ENCODE data around the gene AP3M1.

The AP3M1 gene

DNA sequence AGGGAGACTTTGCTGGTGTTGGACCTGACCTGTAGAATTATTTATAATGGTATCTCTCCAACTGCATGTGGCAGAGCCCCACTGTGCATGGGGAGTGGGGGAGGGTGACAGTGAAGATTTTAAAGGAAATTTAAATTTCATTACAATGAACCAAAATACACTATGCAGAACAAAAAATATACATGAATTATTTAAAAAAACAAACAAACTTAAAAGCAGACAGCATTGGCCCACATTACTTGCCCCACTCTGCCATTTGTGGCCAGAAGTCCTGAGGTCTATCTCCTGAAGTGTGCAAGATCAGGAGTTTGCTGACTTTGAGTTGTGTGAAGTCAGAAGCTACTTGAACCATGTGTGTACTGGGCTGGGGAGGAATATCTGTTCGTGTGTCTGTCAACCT, 40.5 kb downstream of the AP3M1 start:
- no peak for DNase-seq

DNA sequence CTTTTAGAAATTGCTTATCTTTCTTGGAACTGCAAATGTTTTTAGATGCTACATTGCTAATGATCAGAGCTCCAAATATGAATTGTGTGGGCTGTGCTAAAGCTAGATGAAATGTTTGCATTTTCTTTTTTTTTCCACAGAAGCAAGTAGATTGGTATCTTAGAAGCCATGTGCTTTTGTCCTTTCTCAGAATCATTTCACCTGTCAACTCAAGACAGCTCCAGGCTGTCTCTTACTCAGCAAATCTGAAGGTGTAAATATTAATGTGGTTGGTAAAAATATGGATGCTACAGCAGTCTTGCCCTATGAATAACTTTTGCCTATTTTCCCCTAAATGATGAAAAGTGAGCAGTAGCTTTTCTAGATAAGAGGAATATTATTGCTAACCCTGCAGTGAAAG, 41.2 kb downstream of the AP3M1 start:
- DNase-seq, result no peak

DNA sequence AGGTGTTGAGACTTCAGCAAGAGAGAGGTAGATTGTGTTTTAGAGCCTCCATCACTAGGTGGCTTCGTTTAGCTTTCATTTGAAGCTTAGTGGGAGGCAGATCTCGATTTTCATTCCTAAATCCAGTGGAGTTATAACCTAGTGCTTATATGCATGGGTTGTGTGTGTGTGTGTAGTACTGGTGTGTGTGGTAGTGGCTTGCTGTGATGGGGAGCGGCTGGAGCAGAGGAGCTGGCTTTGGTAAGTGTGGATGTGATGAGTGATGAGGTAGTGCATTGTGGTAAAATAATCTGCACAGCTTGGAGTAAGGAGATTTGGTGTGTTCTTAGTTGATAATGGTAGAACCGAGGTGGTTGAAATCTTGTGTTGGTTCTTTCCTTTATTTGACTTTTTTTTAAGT, 43.2 kb downstream of the AP3M1 start:
- DNase-seq, result no peak

DNA sequence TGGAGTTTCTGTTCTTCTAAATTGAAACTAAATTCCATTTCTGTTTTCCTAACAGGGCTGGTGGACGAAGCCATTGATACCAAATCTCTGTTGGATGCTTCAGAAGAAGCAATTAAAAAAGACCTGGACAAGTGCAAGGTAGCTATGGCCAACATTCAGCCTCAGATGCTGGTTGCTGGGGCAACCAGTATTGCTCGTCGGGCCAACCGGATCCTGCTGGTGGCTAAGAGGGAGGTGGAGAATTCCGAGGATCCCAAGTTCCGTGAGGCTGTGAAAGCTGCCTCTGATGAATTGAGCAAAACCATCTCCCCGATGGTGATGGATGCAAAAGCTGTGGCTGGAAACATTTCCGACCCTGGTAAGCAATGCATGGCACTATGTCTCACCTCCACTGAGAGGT, 45.6 kb downstream of the AP3M1 start:
- DNase-seq, result no peak

DNA sequence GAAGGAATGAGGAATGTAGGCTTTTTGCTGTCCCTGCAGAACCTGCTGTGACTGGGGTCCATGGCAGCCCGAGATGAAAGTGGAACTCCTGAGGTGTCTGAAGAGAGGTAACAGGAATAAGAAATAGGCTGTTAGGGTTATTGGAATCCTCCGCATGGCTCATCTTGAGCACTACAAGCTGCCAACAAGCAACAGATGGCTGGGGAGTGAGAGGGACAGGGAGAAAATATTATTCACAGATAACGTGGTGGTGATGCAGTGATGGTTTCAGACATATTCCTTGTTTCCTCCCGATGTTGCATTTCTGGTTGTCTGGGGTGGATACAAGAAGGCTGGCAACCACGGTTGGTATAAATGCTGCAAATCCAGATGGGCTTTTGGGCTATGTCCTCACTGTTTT, 46.1 kb downstream of the AP3M1 start:
- no peak for DNase-seq

DNA sequence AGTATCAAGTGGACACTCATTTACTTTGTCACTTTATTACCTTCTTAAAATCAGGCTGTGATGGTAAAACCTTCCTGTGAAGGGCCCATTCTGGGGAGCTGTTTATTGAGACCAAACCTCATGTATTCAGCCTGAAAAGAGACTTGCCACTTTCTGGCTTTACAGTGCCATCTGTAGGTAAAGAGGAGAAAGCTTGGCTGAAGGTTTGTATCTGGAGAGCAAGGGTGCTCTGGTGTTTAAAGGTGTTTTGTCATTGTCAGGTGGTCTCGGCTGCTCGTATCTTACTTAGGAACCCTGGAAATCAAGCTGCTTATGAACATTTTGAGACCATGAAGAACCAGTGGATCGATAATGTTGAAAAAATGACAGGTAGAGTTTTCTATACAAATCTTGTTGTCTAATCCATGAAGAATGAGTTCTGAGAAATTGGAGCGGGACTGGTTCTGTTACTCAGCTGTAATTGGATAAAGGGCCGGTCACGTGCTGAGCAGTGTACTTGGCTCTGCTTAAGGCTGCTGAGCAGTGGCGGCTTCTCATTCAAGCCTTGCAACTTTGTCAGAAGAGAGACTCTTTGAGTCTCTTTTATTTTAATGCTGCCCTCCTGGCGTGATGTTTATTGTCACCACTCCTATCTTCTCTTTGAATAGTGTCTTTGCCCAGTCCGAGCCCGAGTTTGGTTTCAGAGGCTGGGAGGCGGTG, 46.9 kb downstream of the AP3M1 start:
- no peak for DNase-seq

DNA sequence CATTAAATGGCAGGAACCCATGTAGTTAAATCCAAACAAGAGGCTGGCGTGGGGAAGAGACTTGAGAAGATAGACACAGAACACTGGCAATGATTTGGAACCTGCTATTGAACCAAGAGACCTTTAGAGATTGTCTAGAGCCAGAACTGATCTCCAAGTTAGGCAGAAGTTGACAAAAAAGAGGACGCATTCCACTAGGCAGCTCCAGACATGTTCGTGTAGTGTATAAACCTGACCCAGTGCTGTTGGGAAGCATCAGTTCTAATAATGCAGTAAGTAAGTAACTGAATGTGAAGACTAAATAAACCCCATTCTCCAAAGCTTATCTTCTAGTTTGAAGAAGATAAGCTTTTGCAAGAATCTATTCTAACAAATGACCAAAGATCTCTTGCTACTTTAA, 50.8 kb downstream of the AP3M1 start:
- no peak for DNase-seq

DNA sequence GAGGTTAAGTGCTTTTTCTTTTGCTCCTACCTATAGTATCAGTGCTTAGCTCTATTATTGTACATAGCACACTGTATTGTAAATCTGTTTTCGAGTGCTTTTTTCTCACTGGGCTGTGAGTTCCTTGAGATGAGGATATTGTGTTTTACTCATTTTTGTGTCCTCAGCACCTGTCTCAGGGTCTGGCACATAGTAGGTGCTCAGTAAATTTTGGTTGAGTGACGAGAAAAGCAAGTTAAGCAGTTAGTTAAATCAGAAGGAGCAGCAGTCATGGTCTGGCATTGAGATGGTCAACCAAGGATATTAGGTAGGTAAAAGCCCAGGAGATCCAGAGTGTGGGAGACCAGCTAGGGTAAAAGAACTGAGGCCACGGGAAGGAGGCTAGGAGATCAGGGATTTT, 51.2 kb downstream of the AP3M1 start:
- no peak for DNase-seq

DNA sequence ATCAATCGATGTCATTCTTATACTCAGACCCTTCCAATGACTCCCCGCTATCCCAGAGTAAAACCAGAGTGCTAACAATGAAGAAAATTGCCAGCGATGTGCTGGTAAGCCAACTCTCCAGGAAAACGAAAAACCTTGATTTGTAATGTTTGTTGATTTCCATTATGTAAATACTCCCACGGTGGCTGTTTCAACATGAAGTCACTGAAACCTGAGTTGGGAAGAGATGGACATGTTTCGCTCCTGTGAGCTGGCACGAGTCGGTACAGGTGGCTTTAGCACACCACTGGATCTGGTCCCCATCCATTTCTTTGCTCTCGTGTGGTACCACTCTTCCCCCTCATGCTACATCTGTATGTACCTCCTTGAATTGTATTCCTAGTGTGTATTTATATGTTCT, 52.9 kb downstream of the AP3M1 start:
- no peak for DNase-seq

DNA sequence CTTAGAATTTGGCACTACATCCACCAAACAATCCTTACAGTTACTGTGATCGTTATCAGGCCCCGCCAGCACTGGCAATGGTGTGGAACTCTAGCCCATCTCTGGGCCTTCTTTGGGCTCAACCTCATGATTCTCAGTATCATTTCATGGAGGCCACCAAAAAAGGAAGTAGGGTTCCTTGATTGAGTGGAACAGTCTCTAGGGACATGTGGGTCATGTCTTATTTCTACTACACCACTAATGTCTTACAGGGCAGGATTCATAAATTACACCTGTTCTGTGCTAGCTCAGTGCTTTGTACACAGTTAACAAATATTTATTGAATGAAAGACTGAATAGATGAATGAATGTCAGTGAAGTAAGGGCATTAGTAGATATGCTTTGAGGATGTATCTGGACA, 53.9 kb downstream of the AP3M1 start:
- no peak for DNase-seq

DNA sequence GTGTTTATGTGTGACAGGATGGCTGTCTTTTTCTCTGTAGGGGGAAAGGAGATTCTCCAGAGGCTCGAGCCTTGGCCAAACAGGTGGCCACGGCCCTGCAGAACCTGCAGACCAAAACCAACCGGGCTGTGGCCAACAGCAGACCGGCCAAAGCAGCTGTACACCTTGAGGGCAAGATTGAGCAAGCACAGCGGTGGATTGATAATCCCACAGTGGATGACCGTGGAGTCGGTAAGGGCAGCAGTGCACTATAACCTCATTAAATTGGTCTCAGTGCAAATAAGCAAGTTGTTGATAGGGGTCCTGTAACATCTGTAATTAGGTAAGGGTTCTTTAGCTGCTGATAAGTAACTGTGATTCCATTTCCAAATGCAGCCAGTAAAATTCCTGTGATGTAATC, 56.4 kb downstream of the AP3M1 start:
- no peak for DNase-seq

DNA sequence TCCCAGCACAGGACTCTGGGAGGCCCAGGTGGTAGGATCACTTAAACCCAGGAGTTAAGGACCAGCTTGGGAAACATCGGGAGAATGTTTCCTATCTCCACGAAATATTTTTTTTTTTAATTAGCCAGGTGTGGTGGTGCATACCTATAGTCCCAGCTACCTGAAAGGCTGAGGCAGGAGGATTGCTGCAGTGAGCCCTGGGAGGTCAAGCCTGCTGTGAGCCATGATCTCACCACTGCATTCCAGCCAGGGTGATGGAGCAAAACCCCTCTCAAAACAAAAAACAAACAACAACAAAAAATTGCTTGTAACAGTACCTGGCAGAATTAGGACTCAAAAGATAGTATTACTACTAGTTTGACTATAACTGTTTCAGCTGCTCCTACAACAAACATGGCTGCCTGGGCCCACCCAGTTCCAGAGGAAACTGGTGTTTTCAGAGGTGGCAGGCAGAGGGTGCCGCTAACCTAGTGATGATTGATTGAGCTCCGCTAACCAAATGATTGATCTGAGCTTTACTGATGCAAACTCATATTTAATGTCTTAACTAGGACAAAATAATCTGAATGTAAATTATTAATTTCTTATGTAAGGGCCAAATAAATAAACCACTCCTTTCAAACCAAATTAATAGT, 57.0 kb downstream of the AP3M1 start:
- DNase-seq, result no peak

DNA sequence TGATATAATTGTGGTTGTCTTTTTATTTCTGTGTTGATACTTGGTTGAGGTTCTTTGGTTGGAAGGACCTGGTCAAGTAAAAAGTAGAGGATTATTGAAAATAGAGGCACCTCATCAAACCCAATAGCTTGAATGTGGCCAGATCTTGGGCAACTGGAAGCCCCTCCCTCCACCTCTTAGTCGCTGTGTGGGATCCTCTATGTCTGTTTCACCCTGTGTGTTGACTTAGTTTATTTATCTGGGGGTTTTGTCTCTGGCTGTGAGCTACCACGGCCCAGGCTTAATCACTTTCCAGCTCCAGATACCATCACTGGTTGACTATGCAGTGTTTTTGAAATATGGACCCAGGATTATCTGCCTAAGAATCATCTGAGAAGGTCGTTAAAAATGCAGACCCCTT, 58.3 kb downstream of the AP3M1 start:
- DNase-seq, result no peak

DNA sequence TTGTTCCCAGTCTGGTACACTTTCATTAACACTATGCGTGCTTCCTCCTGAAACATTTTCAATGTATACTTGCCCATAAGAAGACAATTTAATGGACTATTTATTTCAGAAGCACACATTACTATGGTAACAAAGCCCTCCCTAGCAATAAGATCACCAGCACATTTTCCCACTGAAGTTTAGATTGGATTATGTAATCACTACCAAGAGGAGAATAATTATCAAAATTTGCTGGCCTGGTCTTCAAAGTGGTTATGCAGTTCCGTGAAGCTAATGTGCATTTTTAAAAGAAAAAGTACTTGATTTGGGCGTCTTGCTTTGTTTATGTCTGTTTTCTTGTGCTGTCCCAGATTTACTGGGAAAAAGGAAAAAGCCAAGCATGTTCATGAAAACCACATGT, 61.9 kb downstream of the AP3M1 start:
- no peak for DNase-seq

DNA sequence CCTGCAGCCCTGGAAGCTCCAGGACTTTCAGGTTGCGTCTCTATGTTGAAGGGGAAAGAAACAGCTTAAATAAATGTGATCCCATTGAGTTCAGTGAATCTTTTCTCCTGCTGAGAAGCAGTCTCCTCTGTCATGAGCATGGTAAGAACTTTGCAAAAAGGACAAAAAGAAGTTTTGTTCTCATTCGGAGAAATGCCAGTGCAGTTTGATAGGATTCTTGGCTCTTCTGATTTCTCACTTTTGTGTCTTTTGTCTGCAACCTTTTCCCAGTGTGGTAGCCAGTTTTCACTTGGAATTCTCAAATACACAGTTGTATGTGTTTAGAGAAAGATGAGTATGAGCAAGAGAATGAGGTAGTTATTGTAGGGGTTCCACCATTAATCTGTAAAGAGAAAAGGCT, 64.3 kb downstream of the AP3M1 start:
- DNase-seq, result no peak

DNA sequence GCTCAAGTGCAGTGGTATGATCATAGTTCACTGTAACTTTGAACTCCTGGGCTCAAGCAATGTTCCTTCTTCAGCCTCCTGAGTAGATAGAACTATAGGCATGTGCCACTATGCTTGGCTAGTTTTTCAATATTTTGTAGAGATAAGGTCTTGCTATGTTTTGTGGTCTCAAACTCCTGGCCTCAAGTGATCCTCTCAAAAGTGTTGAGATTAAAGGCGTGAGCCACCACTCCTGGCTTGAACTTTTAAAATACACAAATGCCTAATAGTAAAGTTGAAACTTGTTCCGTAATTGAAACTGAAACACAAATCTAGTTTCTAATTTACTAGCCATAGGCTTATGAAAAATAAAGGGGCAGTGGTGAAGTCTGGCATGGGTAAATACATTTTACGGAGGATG, 65.7 kb downstream of the AP3M1 start:
- DNase-seq, result no peak

DNA sequence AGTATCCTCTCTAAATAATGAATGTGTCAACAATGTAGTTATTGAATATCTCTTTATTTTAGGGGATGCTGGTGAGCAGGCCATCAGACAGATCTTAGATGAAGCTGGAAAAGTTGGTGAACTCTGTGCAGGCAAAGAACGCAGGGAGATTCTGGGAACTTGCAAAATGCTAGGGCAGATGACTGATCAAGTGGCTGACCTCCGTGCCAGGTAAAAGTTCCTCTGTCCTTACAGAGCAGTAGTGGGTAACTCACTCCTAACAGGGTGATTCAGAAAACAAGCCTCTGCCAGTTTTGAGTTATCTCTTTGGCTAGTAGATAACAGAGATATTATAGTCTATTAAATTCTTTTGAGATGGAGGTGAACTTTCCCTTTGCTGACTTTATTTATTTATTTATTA, 67.3 kb downstream of the AP3M1 start:
- no peak for DNase-seq

DNA sequence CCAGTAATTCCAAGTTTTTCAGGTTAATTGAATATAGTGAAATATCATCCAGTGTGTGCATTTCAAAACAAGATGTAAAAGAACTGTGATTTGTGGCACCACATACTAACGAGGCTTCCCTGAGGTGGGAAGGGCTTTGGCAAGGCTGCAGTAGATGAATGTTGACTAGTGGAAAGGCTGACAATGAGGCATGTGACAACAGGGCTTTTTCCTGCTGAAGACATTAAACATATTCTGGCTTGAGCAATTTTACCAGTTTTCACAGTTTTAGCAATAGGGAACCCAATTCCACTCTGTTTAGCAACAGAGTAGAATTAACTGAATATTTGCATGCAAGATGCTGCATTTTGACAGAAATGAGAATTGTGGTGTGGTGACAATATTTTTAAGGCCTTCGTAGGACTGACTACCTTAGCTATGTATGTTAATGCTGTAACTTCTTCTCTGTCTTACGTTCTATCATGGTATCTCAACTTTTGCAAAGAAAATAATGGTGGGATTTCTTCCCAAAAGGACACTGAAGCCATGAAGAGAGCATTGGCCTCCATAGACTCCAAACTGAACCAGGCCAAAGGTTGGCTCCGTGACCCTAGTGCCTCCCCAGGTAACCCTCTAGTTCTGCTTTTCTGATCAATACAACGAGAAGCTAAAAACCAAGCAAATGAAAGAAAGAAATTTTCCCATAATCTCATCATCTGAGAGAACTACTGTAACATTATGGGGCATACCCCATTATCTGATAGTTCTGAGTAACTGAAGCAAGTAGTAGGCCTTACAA, 68.5 kb downstream of the AP3M1 start:
- no peak for DNase-seq

DNA sequence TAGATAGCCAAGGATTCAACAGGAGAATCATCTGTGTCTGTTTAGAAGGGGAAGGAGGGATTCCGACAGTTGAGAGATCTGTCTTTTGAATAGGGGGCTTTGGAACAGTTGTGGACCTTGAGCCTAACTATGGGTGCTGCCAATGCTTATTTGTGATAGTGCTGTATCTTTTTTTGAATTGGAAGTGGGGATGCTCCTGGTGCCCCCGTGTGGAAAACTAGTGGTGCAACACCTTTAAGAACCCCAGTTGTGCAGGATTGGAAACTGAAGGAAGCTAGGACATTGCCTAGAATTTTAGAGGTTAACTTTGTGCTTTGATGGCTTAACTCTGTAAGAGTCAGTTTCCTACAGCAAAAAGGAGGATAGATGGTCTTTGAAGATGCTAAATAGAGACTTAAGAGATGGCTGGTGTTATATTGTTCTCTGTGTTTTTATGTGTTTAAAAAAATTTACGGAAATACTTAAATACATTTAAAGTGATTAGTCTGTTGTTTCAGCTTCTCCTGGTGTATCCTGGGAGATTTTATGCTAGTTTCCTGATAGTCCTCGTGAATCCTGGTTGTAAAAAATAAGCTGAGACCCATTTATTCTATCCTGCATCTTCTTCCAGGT, 69.3 kb downstream of the AP3M1 start:
- DNase-seq, result peak; percentile 42 to 45

DNA sequence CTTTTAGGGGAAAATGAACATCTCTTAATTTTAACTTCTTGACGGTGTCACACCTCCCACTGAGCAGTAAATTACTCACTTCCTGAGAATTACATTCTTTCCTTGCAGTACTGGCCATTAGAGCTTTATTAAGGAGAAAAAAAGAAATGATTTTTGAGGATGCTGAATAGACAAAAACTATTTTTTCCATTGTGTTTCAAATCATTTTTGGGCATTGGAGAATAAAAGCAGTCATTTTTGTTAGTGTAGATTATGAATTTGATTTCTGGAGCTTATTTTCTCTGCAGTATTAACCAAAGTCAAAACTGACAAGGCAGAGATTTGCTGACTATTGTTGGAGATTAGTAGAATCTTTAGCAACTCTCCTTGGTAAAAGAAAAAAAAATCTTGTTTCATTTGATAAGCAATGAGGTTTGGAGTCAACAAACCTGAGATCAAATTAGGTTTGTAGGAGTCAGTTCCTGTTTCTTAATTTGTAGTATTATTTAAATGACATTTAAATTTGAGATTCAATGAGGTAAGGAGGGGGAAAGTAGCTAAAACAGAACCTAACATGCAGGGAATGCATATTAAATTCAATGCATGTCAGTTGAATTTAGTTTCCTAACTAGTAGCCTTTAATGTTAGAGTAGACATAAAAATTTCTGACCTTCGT, 70.6 kb downstream of the AP3M1 start:
- DNase-seq, result no peak

DNA sequence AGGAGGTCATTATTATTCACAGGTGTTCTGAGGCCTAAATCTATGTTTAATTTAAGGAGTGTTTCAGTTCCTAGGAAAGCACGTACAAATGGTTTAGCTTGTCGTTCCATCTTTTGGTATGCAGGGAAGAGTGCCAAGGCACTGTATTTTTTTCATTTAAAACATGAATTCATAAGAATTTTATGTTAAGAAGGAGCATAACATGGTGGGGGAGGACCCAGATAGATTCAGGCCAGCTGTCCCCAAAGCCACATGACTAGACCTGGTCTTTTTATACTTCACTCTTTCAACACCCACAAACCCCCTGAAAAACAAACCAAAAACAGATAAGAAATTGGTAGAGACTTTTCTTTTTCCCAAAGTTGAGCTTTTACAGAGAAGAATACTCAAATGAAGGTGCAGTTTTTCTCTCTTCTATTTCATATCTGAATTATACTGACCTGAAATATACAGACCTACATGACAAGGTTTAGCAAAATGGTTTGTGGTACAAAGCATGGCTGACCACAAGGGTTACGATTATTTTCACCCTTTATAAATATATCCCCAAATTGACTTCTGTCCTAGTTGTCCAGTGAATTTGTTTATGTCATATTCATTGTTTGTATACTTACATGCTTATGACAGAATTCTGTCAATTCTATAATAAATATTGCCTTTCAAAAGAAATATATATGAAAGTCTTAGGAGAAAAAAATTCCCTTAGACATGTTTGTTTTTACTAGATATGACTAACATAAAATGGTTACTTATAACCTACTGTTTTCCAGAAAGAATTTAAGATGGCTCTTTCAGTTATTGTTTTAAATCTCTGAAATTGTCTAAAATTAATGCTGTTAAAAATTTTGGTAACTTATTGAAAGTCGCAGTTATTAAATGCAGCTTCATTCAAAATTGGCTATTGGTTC, 71.3 kb downstream of the AP3M1 start:
- DNase-seq, result no peak

DNA sequence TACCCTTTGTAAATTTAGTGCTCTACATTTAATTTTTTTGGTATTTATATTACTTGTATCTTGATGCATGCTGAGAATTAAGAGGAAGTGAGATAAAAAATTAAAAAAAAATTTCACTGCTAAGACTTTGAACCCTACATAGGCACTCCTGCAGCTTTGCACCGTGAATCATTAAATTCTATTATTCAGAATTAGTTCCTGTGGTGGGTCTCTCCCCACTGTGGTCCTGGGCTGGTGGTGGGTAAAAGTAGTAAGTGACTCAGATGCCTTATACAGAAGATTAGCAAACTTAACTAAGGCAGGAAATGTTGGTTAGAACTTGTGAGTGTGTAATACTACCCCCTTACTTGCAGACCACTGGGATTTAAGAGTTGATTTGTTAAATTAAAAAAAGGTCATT, 72.6 kb downstream of the AP3M1 start:
- peak; percentile 48 to 54 for DNase-seq

Data from stimulated activated CD4-positive, alpha-beta T cell treated with anti-CD3 and anti-CD28 coated beads, Interleukin-2, amount 100 ng/mL, for 24 hours (primary cell).